ENCODE measurements around the gene LETMD1. TPM values are rescaled to one million over a fixed set of nuclear protein-coding genes. Genes with fewer than 3 reads are reported as not detected.
A peak's percentile ranks its signal among the peaks of the same experiment; 100 is the strongest.

The LETMD1 gene
- total and polyA plus RNA-seq, 2 experiments from 2014 or later, result 23.5 to 47.3 TPM

DNA sequence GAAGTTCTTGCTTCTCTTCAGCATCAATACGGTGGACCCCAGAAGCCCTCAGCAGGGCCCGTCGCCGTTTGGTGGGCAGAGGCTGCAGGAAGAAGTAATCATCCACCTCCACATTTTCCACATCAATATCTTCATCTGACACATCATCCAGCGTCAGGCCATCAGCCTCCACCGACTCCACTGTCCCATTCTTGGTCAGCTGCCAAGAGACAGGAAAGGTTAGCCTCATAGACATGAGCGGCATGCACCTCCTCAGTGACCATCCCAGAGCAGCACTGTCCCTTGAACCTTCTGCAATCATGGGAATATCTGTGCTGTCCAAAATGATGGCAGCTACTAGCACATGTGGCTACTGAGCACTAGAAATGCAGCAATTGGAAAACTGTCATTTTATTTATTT lies 19.6 kb downstream of the LETMD1 start:
- no peak for DNase-seq (ENCODE audit: low read depth in 1 of 2, low spot score in 1 of 2)
- TF ChIP-seq, protein P1, sequence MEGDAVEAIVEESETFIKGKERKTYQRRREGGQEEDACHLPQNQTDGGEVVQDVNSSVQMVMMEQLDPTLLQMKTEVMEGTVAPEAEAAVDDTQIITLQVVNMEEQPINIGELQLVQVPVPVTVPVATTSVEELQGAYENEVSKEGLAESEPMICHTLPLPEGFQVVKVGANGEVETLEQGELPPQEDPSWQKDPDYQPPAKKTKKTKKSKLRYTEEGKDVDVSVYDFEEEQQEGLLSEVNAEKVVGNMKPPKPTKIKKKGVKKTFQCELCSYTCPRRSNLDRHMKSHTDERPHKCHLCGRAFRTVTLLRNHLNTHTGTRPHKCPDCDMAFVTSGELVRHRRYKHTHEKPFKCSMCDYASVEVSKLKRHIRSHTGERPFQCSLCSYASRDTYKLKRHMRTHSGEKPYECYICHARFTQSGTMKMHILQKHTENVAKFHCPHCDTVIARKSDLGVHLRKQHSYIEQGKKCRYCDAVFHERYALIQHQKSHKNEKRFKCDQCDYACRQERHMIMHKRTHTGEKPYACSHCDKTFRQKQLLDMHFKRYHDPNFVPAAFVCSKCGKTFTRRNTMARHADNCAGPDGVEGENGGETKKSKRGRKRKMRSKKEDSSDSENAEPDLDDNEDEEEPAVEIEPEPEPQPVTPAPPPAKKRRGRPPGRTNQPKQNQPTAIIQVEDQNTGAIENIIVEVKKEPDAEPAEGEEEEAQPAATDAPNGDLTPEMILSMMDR (IDR thresholded peaks at IDR 0.05; ENCODE audit: low read depth, low read length), result no peak
- H3K27me3 ChIP-seq, result no peaks in the 10 kb centered on the region
- H3K36me3 ChIP-seq, result peaks cover 58% of the 10 kb centered on the region
- H3K9me3 ChIP-seq (ENCODE audit: low read depth), result no peaks in the 10 kb centered on the region
- no peaks in the 10 kb centered on the region for H3K4me1 ChIP-seq (ENCODE audit: low read depth)
- no peak overlapping the region for H3K27ac ChIP-seq
- no peak overlapping the region for H3K4me3 ChIP-seq

DNA sequence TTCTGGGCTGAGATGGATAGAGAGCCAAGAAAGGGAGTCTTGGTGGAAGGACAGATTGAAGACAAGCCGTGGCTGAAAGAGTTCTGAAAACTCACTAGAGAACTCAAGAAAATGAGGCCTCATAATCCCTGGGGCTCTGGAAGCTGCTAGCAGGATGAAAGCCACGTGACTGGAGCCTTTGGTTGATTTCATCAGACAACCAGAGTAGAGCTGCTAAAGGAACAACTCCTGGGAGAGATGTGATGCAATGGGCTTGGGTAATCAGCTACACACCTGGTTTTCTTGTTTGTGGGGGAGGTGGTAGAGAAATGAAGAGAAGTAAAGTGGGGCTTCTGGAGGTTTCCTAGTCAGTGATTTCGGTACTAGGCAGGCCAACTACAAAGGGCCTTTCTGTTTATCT lies 21.9 kb downstream of the LETMD1 start:
- no peak overlapping the region for H3K27ac ChIP-seq
- peaks cover 56% of the 10 kb centered on the region for H3K36me3 ChIP-seq
- H3K27me3 ChIP-seq, result no peaks in the 10 kb centered on the region
- no peaks in the 10 kb centered on the region for H3K4me1 ChIP-seq (ENCODE audit: low read depth)
- TF ChIP-seq, protein P1 (IDR thresholded peaks at IDR 0.05; ENCODE audit: low read depth, low read length), result no peak
- no peak overlapping the region for H3K4me3 ChIP-seq
- peak in 1 of 2 donors; percentile 60 for DNase-seq (ENCODE audit: low read depth in 1 of 2, low spot score in 1 of 2)
- H3K9me3 ChIP-seq (ENCODE audit: low read depth), result no peaks in the 10 kb centered on the region

DNA sequence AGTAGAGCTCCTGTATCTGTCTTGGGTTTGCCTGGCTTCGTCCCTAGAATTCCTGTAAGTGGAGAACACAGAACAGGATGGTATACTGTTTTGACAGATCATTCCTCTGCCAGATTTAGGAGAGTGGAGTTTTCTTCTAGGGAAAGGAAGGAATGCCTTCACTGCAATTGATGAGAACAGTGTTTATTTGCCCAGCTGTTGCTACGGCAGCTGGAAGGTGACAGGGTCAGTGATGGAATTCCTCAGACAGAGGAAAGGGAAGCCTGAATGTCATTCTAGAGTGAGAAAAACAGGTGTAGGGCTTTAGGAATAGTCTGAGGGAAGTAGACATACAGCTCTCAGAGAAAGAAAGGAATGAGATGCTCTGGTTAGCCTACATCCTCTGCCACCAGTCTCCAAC lies 23.5 kb downstream of the LETMD1 start:
- no peak overlapping the region for H3K27ac ChIP-seq
- no peak overlapping the region for H3K4me3 ChIP-seq
- H3K36me3 ChIP-seq, result peaks cover 45% of the 10 kb centered on the region
- no peaks in the 10 kb centered on the region for H3K27me3 ChIP-seq
- H3K4me1 ChIP-seq (ENCODE audit: low read depth), result no peaks in the 10 kb centered on the region
- no peaks in the 10 kb centered on the region for H3K9me3 ChIP-seq (ENCODE audit: low read depth)
- no peak for DNase-seq (ENCODE audit: low read depth in 1 of 2, low spot score in 1 of 2)
- TF ChIP-seq, protein P1 (IDR thresholded peaks at IDR 0.05; ENCODE audit: low read depth, low read length), result no peak

DNA sequence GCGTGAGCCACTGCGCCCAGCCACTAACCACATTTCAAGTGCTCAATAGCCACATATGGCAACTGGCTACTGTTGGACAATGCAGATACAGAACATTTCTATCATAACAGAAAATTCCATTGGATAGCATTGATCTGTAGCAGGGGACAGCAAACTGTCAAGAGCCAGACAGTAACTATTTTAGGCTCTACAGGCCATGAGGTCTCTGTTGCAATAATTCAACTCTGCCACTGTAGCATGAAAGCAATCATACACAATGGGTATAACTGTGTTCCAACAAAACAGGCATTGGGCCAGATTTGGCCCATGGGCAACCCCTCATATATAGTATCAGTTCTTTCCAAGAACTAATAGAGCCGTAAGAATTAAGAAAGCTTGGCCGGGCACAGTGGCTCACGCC lies 27.3 kb downstream of the LETMD1 start:
- Histone ChIP-seq H3K4me3 (no peak overlapping the region), H3K27ac (no peak overlapping the region), H3K4me1 (ENCODE audit: low read depth) (no peaks in the 10 kb centered on the region), H3K36me3 (peaks cover 17% of the 10 kb centered on the region), H3K9me3 (ENCODE audit: low read depth) (no peaks in the 10 kb centered on the region), H3K27me3 (no peaks in the 10 kb centered on the region)
- TF ChIP-seq, protein P1 (IDR thresholded peaks at IDR 0.05; ENCODE audit: low read depth, low read length), result no peak
- no peak for DNase-seq (ENCODE audit: low read depth in 1 of 2, low spot score in 1 of 2)

DNA sequence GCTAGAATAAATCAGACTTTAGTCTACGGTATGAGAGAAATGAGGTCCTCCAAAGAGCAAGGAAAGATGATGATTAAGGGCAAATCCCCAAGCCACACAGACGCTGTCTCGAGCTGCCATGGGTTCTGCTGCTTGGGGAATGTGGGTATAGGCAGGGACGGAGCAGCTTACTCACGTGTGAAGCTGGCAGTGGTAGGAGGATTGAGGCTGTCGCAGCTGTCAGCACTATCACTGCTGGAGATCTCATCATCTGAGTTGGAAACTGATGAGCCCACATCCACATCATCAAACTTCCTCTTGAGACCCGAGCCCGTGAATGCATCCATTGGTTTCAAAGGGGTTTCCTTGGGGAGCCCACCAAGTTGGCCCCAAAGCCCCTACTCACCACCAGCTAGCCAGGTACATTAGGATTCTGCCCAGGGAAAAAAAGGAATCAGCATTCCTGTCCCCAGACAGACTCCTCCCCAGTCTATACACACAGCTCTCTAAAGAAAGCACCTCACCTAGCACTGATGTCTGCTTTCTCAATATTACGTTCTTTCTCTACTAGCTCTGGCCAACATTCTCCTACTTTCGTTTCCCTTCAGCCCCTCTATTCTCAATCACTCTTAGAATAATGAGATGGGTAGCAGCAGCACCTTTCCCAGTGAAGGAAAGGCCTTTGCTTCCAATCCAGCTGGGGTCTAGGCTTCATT lies 28.3 kb downstream of the LETMD1 start:
- DNase-seq (ENCODE audit: low read depth in 1 of 2, low spot score in 1 of 2), result no peak
- TF ChIP-seq, protein P1 (IDR thresholded peaks at IDR 0.05; ENCODE audit: low read depth, low read length), result no peak
- peaks cover 12% of the 10 kb centered on the region for H3K36me3 ChIP-seq
- H3K27ac ChIP-seq, result no peak overlapping the region
- no peak overlapping the region for H3K4me3 ChIP-seq
- no peaks in the 10 kb centered on the region for H3K9me3 ChIP-seq (ENCODE audit: low read depth)
- H3K27me3 ChIP-seq, result no peaks in the 10 kb centered on the region
- peaks cover 2% of the 10 kb centered on the region for H3K4me1 ChIP-seq (ENCODE audit: low read depth)
